Measurements from ENCODE around the gene PUS7. TPM values are rescaled to one million over a fixed set of nuclear protein-coding genes. Genes with fewer than 3 reads are reported as not detected.

PUS7 gene
- total and polyA plus RNA-seq, 12 donors, result 2.6 to 8.0 (median 4.9) TPM

- no peak overlapping the region for H3K4me3 ChIP-seq
- no peaks in the 10 kb centered on the region for H3K9me3 ChIP-seq
- no peak overlapping the region for H3K27ac ChIP-seq
- WGBS, 2 donors, result 94 to 96% methylated on average over 4 of the region's 4 CpGs
- H3K4me1 ChIP-seq, result no peaks in the 10 kb centered on the region
- peaks cover 0 to 26% (median 0%) of the 10 kb centered on the region in 9 donors for H3K36me3 ChIP-seq
- intact Hi-C loops (cut with DNase I), result no loop called here
- no peaks in the 10 kb centered on the region for H3K27me3 ChIP-seq
- TF ChIP-seq, protein P1, sequence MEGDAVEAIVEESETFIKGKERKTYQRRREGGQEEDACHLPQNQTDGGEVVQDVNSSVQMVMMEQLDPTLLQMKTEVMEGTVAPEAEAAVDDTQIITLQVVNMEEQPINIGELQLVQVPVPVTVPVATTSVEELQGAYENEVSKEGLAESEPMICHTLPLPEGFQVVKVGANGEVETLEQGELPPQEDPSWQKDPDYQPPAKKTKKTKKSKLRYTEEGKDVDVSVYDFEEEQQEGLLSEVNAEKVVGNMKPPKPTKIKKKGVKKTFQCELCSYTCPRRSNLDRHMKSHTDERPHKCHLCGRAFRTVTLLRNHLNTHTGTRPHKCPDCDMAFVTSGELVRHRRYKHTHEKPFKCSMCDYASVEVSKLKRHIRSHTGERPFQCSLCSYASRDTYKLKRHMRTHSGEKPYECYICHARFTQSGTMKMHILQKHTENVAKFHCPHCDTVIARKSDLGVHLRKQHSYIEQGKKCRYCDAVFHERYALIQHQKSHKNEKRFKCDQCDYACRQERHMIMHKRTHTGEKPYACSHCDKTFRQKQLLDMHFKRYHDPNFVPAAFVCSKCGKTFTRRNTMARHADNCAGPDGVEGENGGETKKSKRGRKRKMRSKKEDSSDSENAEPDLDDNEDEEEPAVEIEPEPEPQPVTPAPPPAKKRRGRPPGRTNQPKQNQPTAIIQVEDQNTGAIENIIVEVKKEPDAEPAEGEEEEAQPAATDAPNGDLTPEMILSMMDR (IDR thresholded peaks at IDR 0.05), result no peak
- peak in 2 of 8 donors; percentile 17 to 58 for ATAC-seq
- no peak for DNase-seq
Measured at GRCh38 chr7:105473163-105473562, 48.9 kb downstream of the PUS7 start.

DNA sequence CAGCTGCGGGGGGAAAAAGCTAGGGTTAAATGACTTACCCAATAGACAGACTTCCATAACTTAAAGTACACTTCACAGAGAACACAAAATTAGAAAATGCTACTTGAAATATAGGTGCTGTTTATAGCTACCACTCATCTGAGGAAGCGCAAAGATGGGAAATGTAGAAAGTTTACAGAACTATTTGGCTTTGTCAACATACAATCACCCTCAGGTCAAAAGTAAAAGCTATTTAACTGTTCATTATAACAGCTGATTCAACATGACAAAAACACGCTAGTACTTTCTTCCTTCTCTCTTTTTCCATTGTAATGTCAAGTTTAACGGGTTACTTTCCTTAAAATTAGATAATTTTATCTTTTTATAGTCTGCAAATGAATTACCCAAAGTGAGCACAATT, 51.2 kb downstream of the PUS7 start:
- intact Hi-C loops (cut with DNase I), result no loop called here
- WGBS, 2 donors, result 98% methylated on average over 4 of the region's 4 CpGs
- Histone ChIP-seq H3K27ac (no peak overlapping the region), H3K9me3 (no peaks in the 10 kb centered on the region), H3K36me3 (peaks cover 0 to 32% (median 0%) of the 10 kb centered on the region in 9 donors), H3K4me1 (no peaks in the 10 kb centered on the region), H3K4me3 (no peak overlapping the region), H3K27me3 (no peaks in the 10 kb centered on the region)
- TF ChIP-seq, protein P1 (IDR thresholded peaks at IDR 0.05), result no peak
- DNase-seq (no peak), ATAC-seq (no peak)

DNA sequence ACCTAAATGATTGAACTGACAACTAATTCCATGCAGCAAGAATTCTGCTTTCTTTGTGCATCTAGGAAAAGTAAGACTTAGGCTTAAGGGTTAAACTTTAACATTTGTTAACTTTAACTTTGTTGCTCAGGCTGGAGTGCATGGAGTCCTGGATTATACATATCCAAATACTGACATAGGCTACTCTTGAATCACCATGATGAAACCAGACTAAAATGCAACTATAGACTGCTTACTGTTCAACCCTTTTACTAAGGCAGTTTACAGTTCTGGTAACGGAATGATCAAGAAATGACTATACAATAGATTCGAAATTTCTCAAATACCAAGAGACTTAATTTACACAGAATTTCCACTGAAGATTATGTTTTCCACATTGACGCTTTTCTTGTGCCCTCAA, 52.0 kb downstream of the PUS7 start:
- Histone ChIP-seq H3K27ac (no peak overlapping the region), H3K36me3 (peaks cover 0 to 35% (median 0%) of the 10 kb centered on the region in 9 donors), H3K4me3 (no peak overlapping the region), H3K9me3 (no peaks in the 10 kb centered on the region), H3K27me3 (no peaks in the 10 kb centered on the region), H3K4me1 (no peaks in the 10 kb centered on the region)
- TF ChIP-seq, protein P1 (IDR thresholded peaks at IDR 0.05), result no peak
- ATAC-seq, result no peak
- DNase-seq, result no peak
- WGBS, 2 donors, result 94 to 99% methylated on average over 3 of the region's 3 CpGs
- intact Hi-C loops (cut with DNase I), result no loop called here

DNA sequence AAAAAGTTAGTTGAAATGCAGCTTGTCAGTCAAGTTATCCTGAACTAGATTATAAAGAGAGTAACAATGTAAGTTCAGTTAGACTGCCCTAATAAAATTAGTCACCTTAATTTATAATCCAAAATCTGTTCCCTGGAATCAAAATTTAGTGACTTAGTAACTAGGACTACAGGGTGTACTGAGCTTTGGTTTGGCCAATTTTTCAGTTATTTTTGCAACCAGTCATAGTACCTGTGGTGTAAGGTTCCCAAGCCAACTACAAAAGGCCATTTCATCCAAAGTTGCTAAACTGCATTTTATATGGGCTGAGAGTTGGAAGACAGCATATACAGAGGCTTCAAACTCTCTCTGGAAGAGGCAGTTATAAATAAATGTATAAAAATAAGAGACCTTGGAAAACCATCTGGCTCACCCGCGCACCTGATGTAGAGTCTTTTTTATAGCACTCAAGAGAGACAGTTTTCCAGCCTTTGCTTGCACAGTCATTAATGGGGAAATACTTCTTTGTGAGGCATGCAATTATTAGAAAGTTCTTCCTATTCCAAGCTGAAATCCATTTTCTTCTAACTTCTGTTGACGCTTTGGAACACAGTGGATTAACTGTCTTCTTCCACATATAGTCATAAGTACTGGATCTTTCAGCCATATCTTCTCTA, 59.2 kb downstream of the PUS7 start:
- no peak overlapping the region for H3K4me3 ChIP-seq
- no peaks in the 10 kb centered on the region for H3K9me3 ChIP-seq
- WGBS, 2 donors, result 80 to 90% methylated on average over 3 of the region's 3 CpGs
- intact Hi-C loops (cut with DNase I), result no loop called here
- H3K27me3 ChIP-seq, result no peaks in the 10 kb centered on the region
- H3K4me1 ChIP-seq, result no peaks in the 10 kb centered on the region
- TF ChIP-seq, protein P1 (IDR thresholded peaks at IDR 0.05), result no peak
- ATAC-seq (no peak), DNase-seq (no peak)
- no peak overlapping the region for H3K27ac ChIP-seq
- peaks cover 0 to 70% (median 6%) of the 10 kb centered on the region in 9 donors for H3K36me3 ChIP-seq

Measured in heart right ventricle (tissue), 16 donors.